H9 (cell line): ENCODE data around the gene MRPS10. TPM values are rescaled to one million over a fixed set of nuclear protein-coding genes. Genes with fewer than 3 reads are reported as not detected.

Experiments used
- DNase-seq: peaks from one replicate; pipeline ENCODE4 v3.0.0-alpha.2; 2017
- H2AFZ ChIP-seq: one replicate; pipeline ENCODE4 v1.6.1; 2013; ENCODE audit warnings: mild to moderate bottlenecking, low read length, control low read depth, moderate library complexity
- H2AK5ac ChIP-seq: 2 replicates; pipeline ENCODE4 v1.6.1; 2013; ENCODE audit warnings: low read length, control low read depth, mixed read lengths; ENCODE audit not compliant: insufficient read length
- H2BK120ac ChIP-seq: one replicate; pipeline ENCODE4 v1.6.1; 2013; ENCODE audit warnings: low read depth, mild to moderate bottlenecking, low read length, control low read depth, inconsistent platforms; ENCODE audit not compliant: poor library complexity, severe bottlenecking
- H2BK12ac ChIP-seq: 2 replicates; pipeline ENCODE4 v1.6.1; 2013; ENCODE audit warnings: low read length, control low read depth, mixed read lengths, low read depth; ENCODE audit not compliant: insufficient read length
- H2BK15ac ChIP-seq: 2 replicates; pipeline ENCODE4 v1.6.1; 2013; ENCODE audit warnings: low read depth, low read length, control low read depth
- H2BK20ac ChIP-seq: one replicate; pipeline ENCODE4 v1.6.1; 2013; ENCODE audit warnings: low read depth, mild to moderate bottlenecking, low read length, control low read depth, inconsistent platforms; ENCODE audit not compliant: poor library complexity, severe bottlenecking
- H2BK5ac ChIP-seq: 2 replicates; pipeline ENCODE4 v1.6.1; 2013; ENCODE audit warnings: low read length, control low read depth, mixed read lengths; ENCODE audit not compliant: insufficient read length
- H3K14ac ChIP-seq: 2 replicates; pipeline ENCODE4 v1.6.1; 2013; ENCODE audit warnings: low read length, control low read depth; ENCODE audit not compliant: insufficient read depth
- H3K18ac ChIP-seq: 2 replicates; pipeline ENCODE4 v1.6.1; 2013; ENCODE audit warnings: low read depth, mild to moderate bottlenecking, mixed read lengths, low read length, control low read depth; ENCODE audit not compliant: insufficient read length
- H3K23ac ChIP-seq: 2 replicates; pipeline ENCODE4 v1.6.1; 2013; ENCODE audit warnings: low read length, control low read depth, mixed read lengths, low read depth; ENCODE audit not compliant: insufficient read length
- H3K23me2 ChIP-seq: 2 replicates; pipeline ENCODE4 v1.6.1; 2013; ENCODE audit warnings: low read depth, mild to moderate bottlenecking, mixed read lengths, low read length, control low read depth; ENCODE audit not compliant: insufficient read length, poor library complexity, severe bottlenecking
- H3K27ac ChIP-seq: 2 replicates; pipeline ENCODE4 v1.5.1; 2013; ENCODE audit warnings: low read length, control low read depth, mixed read lengths, low read depth; ENCODE audit not compliant: insufficient read length
- H3K27me3 ChIP-seq: 2 replicates; pipeline ENCODE4 v1.6.1; 2013; ENCODE audit warnings: low read length, control low read depth, inconsistent platforms; ENCODE audit not compliant: insufficient read depth
- H3K4ac ChIP-seq: 2 replicates; pipeline ENCODE4 v1.6.1; 2013; ENCODE audit warnings: low read depth, mild to moderate bottlenecking, control low read depth, inconsistent platforms, low read length, moderate library complexity
- H3K4me1 ChIP-seq: 2 replicates; pipeline ENCODE4 v1.6.1; 2013; ENCODE audit warnings: low read length, control low read depth, inconsistent platforms; ENCODE audit not compliant: insufficient read depth
- H3K4me2 ChIP-seq: 2 replicates; pipeline ENCODE4 v1.6.1; 2013; ENCODE audit warnings: low read length, control low read depth, mixed read lengths; ENCODE audit not compliant: insufficient read length, insufficient read depth
- H3K56ac ChIP-seq: 2 replicates; pipeline ENCODE4 v1.6.1; 2013; ENCODE audit warnings: low read depth, mild to moderate bottlenecking, mixed read lengths, low read length, control low read depth; ENCODE audit not compliant: insufficient read length
- H3K79me1 ChIP-seq: 2 replicates; pipeline ENCODE4 v1.6.1; 2013; ENCODE audit warnings: low read depth, mild to moderate bottlenecking, moderate library complexity, low read length, control low read depth, inconsistent platforms; ENCODE audit not compliant: insufficient read depth, poor library complexity, severe bottlenecking
- H3K79me2 ChIP-seq: 2 replicates; pipeline ENCODE4 v1.6.1; 2013; ENCODE audit warnings: low read length, control low read depth, inconsistent platforms; ENCODE audit not compliant: insufficient read depth
- H3K9ac ChIP-seq: 2 replicates; pipeline ENCODE4 v1.6.1; 2013; ENCODE audit warnings: low read length, control low read depth, mixed read lengths; ENCODE audit not compliant: insufficient read length; ENCODE audit errors: extremely low read depth
- H3K9me3 ChIP-seq: one replicate; pipeline ENCODE4 v1.6.1; 2013; ENCODE audit warnings: low read depth, low read length, inconsistent platforms; ENCODE audit not compliant: control insufficient read depth
- H3T11ph ChIP-seq: one replicate; pipeline ENCODE4 v1.6.1; 2013; ENCODE audit warnings: mild to moderate bottlenecking, low read length, control low read depth, inconsistent platforms
- H4K20me1 ChIP-seq: one replicate; pipeline ENCODE4 v1.6.1; 2013; ENCODE audit not compliant: control insufficient read depth, insufficient read length, insufficient read depth
- H4K5ac ChIP-seq: 2 replicates; pipeline ENCODE4 v1.6.1; 2013; ENCODE audit warnings: low read depth, mild to moderate bottlenecking, mixed read lengths, low read length, control low read depth; ENCODE audit not compliant: insufficient read length
- H4K8ac ChIP-seq: replicated peaks from 2 replicates; pipeline ENCODE4 v1.6.1; 2013; ENCODE audit warnings: low read length, control low read depth, mixed read lengths, low read depth; ENCODE audit not compliant: insufficient read length
- H4K91ac ChIP-seq: 2 replicates; pipeline ENCODE4 v1.6.1; 2013; ENCODE audit warnings: low read depth, mild to moderate bottlenecking, moderate library complexity, mixed read lengths, low read length, control low read depth; ENCODE audit not compliant: insufficient read length
- H3K27ac Mint-ChIP-seq, 3 experiments: 2 replicates in 2 of 3; 3 replicates in 1 of 3; pipeline ENCODE4 v1.8.0; 2020 to 2021; ENCODE audit warnings: mixed read lengths in 3 of 3, mild to moderate bottlenecking in 1 of 3, moderate library complexity in 1 of 3
- H3K27me3 Mint-ChIP-seq: 2 replicates; pipeline ENCODE4 v1.8.0; 2021; ENCODE audit warnings: low read depth, mild to moderate bottlenecking, moderate library complexity, mixed read lengths
- H3K36me3 Mint-ChIP-seq, 3 experiments: 2 replicates in 2 of 3; 3 replicates in 1 of 3; pipeline ENCODE4 v1.8.0; 2020 to 2021; ENCODE audit warnings: low read depth in 3 of 3, mixed read lengths in 3 of 3; ENCODE audit not compliant: insufficient read depth in 1 of 3
- H3K4me1 Mint-ChIP-seq, 2 experiments: 2 replicates each; pipeline ENCODE4 v1.8.0; 2020; ENCODE audit warnings: mixed read lengths in 2 of 2
- H3K4me3 Mint-ChIP-seq, 2 experiments: 2 replicates in 1 of 2; 3 replicates in 1 of 2; pipeline ENCODE4 v1.8.0; 2020 to 2021; ENCODE audit warnings: mild to moderate bottlenecking in 2 of 2, mixed read lengths in 2 of 2, moderate library complexity in 1 of 2
- H3K9me3 Mint-ChIP-seq, 2 experiments: 2 replicates in 1 of 2; 3 replicates in 1 of 2; pipeline ENCODE4 v1.8.0; 2020; ENCODE audit warnings: mild to moderate bottlenecking in 2 of 2, mixed read lengths in 2 of 2, moderate library complexity in 1 of 2
- WGBS: extraction: QIAGEN DNeasy Blood & Tissue Kit; methylation state at CpG from one replicate; pipeline ENCODE4 v1.1.7; 2013; ENCODE audit warnings: missing lambda C conversion rate, low lambda C conversion rate, mixed read lengths; ENCODE audit not compliant: insufficient read length; ENCODE audit errors: extremely low coverage; 5-methylcytosine and 5-hydroxymethylcytosine counted together
- total RNA-seq: library from RNA; stranded (reverse); gene quantifications from 2 replicates; pipeline ENCODE4 v1.2.1, GENCODE V29; 2021
- TF ChIP-seq, protein P1 (sequence below): fragments of 200-600 bp; sonication (generic); conservative IDR thresholded peaks from 3 replicates; pipeline ENCODE4 v1.8.0; 2021; ENCODE audit warnings: antibody characterized with exemption, mild to moderate bottlenecking

Gene MRPS10
- total RNA-seq, 1 experiment from 2014 or later = 33.9 TPM

DNA sequence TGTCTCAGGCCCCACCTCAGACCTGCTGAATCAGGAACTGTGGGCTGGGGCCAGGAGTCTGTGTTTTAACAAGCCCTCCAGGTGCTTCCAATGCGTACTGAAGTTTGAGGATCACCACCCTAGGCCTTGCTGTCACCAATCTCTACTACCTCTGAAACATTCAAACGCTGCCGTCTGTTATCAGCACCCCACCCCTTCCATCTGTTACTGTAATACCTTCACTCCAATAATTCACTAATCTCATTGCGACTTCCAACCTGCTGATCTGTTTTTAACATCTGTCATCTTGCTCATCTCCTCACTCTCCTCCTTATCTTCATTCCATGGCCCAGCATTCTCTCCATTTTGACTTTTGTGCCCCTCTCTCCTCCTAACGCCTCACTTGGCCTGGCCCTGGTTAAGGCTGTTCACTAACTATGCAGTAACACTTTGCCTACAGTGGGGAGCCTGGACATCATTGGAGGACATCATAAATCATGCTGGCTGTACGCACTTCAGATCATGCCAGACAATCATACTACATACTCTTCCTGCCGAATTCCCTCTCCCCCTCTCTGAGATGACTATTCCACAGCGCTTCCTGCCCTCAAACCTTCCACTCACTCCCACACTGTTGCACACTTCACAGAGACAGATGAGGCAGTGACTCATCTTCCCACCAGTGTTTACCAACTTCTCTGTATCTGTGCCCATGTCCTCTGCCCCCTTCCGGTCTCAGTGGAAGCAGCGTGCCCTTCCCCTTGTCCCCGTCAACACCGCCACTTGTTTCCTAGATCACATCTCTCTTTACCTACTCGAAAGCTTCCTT, 19.9 kb downstream of the MRPS10 start:
- H3K23me2 ChIP-seq = no peaks in the 10 kb centered on the region
- no peaks in the 10 kb centered on the region for H3K79me1 ChIP-seq
- no peak overlapping the region for H2BK15ac ChIP-seq
- H3K27me3 ChIP-seq = no peaks in the 10 kb centered on the region
- no peak overlapping the region for H3K23ac ChIP-seq
- no CpG with 5 or more reads among the region's 13 CpGs for WGBS
- Mint-ChIP-seq H3K36me3 (peaks cover 0 to 2% (median 2%) of the 10 kb centered on the region in 3 experiments; a peak in 2 of 7 replicates), H3K4me1 (peaks cover 13 to 20% of the 10 kb centered on the region in 2 experiments), H3K9me3 (no peaks in the 10 kb centered on the region), H3K27me3 (peaks cover 4% of the 10 kb centered on the region), H3K27ac (no peak overlapping the region), H3K4me3 (no peak overlapping the region)
- H2BK20ac ChIP-seq = no peak overlapping the region
- H2AFZ ChIP-seq = no peak overlapping the region
- H4K5ac ChIP-seq = no peak overlapping the region
- no peak overlapping the region for H3K18ac ChIP-seq
- H2BK120ac ChIP-seq = no peak overlapping the region
- H2BK5ac ChIP-seq = no peak overlapping the region
- H4K8ac ChIP-seq = no peak overlapping the region
- H3K9me3 ChIP-seq = no peaks in the 10 kb centered on the region
- no peak overlapping the region for H4K91ac ChIP-seq
- no peak overlapping the region for H2AK5ac ChIP-seq
- H3K4me2 ChIP-seq = no peak overlapping the region
- no peak overlapping the region for H3K56ac ChIP-seq
- no peak overlapping the region for H3K9ac ChIP-seq
- no peak overlapping the region for H3K14ac ChIP-seq
- DNase-seq = no peak
- peaks cover 5% of the 10 kb centered on the region; the same call in 1 of the 2 replicates for H3K4me1 ChIP-seq
- H3T11ph ChIP-seq = no peak overlapping the region
- TF ChIP-seq, protein P1, sequence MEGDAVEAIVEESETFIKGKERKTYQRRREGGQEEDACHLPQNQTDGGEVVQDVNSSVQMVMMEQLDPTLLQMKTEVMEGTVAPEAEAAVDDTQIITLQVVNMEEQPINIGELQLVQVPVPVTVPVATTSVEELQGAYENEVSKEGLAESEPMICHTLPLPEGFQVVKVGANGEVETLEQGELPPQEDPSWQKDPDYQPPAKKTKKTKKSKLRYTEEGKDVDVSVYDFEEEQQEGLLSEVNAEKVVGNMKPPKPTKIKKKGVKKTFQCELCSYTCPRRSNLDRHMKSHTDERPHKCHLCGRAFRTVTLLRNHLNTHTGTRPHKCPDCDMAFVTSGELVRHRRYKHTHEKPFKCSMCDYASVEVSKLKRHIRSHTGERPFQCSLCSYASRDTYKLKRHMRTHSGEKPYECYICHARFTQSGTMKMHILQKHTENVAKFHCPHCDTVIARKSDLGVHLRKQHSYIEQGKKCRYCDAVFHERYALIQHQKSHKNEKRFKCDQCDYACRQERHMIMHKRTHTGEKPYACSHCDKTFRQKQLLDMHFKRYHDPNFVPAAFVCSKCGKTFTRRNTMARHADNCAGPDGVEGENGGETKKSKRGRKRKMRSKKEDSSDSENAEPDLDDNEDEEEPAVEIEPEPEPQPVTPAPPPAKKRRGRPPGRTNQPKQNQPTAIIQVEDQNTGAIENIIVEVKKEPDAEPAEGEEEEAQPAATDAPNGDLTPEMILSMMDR = no peak
- no peak overlapping the region for H2BK12ac ChIP-seq
- H3K27ac ChIP-seq = no peak overlapping the region
- no peaks in the 10 kb centered on the region for H4K20me1 ChIP-seq
- H3K4ac ChIP-seq = no peak overlapping the region
- no peaks in the 10 kb centered on the region for H3K79me2 ChIP-seq
